HL-60 (cell line): ENCODE results near the gene CASQ1.

ENCODE experiments used
- DNase-seq, 2 experiments: peaks; one replicate each; pipeline ENCODE4 v3.0.0-alpha.2; 2010 to 2020; ENCODE audit warnings: low read depth in 1 of 2, low spot score in 1 of 2
- H3K27ac ChIP-seq: fragments of 250-450 bp; sonication (Bioruptor Pico); replicated peaks from 2 replicates; pipeline ENCODE4 v1.5.1; 2020; ENCODE audit warnings: mild to moderate bottlenecking, moderate library complexity
- H3K27me3 ChIP-seq: fragments of 250-450 bp; sonication (Bioruptor Pico); 2 replicates; pipeline ENCODE4 v1.5.1; 2021; ENCODE audit warnings: mild to moderate bottlenecking, moderate library complexity; ENCODE audit not compliant: insufficient read depth, poor library complexity, severe bottlenecking
- H3K4me3 ChIP-seq: replicated peaks from 2 replicates; pipeline ENCODE4 v1.5.1; 2011; ENCODE audit warnings: mild to moderate bottlenecking, control low read depth, low read length; ENCODE audit not compliant: insufficient read depth
- GABPA ChIP-seq: IDR thresholded peaks from 2 replicates; pipeline ENCODE4 v1.6.1; 2012; ENCODE audit warnings: low read depth
- POLR2AphosphoS5 ChIP-seq: IDR thresholded peaks from 2 replicates; pipeline ENCODE4 v1.6.1; 2012; ENCODE audit warnings: low read depth
- SPI1 ChIP-seq: IDR thresholded peaks from 2 replicates; pipeline ENCODE4 v1.6.1; 2012; ENCODE audit warnings: low read depth, mild to moderate bottlenecking, borderline replicate concordance
- TF ChIP-seq, protein P1 (sequence below): IDR thresholded peaks from one replicate; pipeline ENCODE4 v1.5.1; 2011; ENCODE audit warnings: low read length, control low read depth, inconsistent platforms; ENCODE audit not compliant: insufficient read depth
- TF ChIP-seq, protein P2 (sequence below): IDR thresholded peaks from 2 replicates; pipeline ENCODE4 v1.6.1; 2012; ENCODE audit warnings: low read depth; ENCODE audit not compliant: insufficient replicate concordance

CASQ1 gene

DNA sequence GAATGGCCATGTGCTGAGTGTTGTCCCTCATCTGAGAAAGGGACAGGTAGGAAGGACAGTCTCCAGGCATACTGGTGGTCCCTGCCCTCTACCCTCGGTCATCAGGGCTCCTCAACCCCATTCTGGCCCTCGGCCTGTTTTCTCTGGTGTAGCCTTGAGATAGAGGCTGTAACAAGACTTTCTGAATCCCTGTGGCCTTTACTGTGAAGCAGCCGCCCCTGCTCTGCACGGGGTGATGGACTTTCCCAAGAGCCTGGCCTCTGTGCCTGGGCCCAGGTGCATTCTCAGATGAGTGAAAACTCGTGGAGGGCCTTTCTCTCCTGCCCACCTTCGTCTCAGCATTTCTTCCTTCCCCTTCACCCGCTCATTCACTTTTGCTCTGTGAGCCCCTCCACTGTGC, 3.0 kb upstream of the CASQ1 start:
- TF ChIP-seq GABPA (no peak), POLR2AphosphoS5 (no peak), SPI1 (no peak)
- TF ChIP-seq, protein P1, sequence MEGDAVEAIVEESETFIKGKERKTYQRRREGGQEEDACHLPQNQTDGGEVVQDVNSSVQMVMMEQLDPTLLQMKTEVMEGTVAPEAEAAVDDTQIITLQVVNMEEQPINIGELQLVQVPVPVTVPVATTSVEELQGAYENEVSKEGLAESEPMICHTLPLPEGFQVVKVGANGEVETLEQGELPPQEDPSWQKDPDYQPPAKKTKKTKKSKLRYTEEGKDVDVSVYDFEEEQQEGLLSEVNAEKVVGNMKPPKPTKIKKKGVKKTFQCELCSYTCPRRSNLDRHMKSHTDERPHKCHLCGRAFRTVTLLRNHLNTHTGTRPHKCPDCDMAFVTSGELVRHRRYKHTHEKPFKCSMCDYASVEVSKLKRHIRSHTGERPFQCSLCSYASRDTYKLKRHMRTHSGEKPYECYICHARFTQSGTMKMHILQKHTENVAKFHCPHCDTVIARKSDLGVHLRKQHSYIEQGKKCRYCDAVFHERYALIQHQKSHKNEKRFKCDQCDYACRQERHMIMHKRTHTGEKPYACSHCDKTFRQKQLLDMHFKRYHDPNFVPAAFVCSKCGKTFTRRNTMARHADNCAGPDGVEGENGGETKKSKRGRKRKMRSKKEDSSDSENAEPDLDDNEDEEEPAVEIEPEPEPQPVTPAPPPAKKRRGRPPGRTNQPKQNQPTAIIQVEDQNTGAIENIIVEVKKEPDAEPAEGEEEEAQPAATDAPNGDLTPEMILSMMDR: no peak
- TF ChIP-seq, protein P2, sequence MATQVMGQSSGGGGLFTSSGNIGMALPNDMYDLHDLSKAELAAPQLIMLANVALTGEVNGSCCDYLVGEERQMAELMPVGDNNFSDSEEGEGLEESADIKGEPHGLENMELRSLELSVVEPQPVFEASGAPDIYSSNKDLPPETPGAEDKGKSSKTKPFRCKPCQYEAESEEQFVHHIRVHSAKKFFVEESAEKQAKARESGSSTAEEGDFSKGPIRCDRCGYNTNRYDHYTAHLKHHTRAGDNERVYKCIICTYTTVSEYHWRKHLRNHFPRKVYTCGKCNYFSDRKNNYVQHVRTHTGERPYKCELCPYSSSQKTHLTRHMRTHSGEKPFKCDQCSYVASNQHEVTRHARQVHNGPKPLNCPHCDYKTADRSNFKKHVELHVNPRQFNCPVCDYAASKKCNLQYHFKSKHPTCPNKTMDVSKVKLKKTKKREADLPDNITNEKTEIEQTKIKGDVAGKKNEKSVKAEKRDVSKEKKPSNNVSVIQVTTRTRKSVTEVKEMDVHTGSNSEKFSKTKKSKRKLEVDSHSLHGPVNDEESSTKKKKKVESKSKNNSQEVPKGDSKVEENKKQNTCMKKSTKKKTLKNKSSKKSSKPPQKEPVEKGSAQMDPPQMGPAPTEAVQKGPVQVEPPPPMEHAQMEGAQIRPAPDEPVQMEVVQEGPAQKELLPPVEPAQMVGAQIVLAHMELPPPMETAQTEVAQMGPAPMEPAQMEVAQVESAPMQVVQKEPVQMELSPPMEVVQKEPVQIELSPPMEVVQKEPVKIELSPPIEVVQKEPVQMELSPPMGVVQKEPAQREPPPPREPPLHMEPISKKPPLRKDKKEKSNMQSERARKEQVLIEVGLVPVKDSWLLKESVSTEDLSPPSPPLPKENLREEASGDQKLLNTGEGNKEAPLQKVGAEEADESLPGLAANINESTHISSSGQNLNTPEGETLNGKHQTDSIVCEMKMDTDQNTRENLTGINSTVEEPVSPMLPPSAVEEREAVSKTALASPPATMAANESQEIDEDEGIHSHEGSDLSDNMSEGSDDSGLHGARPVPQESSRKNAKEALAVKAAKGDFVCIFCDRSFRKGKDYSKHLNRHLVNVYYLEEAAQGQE: no peak
- no peaks in the 10 kb centered on the region for H3K27me3 ChIP-seq
- H3K4me3 ChIP-seq: no peak overlapping the region
- no peak overlapping the region for H3K27ac ChIP-seq
- no peak for DNase-seq

DNA sequence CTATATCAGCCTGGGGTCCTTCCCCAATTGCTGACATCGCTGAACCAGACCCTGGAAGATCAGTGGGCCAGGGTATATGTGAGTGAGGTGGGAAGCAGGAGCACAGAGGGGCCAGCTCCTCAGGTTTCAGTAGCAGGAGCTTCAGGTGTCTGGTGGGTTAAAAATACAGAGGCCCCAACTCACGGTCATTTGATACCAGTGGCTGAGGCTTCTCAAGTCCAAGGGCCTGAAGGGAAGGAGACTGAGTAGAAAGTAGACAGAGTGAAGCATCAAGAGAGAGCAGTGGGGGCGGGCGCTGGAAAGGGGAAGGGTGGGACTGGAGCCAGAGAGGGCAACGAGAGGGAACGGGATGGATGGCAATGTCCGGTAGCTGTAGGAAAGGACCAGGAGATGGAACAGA, 2.0 kb upstream of the CASQ1 start:
- no peak for DNase-seq
- no peaks in the 10 kb centered on the region for H3K27me3 ChIP-seq
- no peak overlapping the region for H3K27ac ChIP-seq
- no peak overlapping the region for H3K4me3 ChIP-seq
- TF ChIP-seq, protein P1: no peak
- TF ChIP-seq, protein P2: no peak
- TF ChIP-seq GABPA (no peak), SPI1 (no peak), POLR2AphosphoS5 (no peak)

DNA sequence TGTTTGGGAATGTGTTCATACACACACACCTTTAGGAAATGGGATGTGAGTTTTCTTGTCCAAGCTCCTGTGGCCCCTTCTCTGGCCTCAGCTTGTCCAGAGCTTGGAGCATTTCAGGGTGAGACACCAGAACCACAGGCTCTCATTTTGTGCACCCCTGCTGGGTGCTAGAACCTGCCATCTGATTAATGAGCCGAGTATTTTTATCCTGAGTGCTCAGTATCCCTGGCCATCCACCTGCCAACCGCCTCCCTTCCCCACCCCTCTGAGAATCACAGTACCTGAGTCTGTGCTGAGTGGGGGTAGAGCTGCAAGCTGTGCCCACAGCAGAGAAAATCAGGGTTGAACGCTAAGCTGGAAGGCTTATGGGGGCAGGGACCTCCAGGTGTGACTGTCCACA, 1.4 kb downstream of the CASQ1 start:
- no peak for DNase-seq
- TF ChIP-seq POLR2AphosphoS5 (no peak), GABPA (no peak), SPI1 (no peak)
- TF ChIP-seq, protein P2: no peak
- TF ChIP-seq, protein P1: no peak
- Histone ChIP-seq H3K27ac (no peak overlapping the region), H3K4me3 (no peak overlapping the region), H3K27me3 (no peaks in the 10 kb centered on the region)
